ENCODE results near the gene PDE4C.

PDE4C gene

DNA sequence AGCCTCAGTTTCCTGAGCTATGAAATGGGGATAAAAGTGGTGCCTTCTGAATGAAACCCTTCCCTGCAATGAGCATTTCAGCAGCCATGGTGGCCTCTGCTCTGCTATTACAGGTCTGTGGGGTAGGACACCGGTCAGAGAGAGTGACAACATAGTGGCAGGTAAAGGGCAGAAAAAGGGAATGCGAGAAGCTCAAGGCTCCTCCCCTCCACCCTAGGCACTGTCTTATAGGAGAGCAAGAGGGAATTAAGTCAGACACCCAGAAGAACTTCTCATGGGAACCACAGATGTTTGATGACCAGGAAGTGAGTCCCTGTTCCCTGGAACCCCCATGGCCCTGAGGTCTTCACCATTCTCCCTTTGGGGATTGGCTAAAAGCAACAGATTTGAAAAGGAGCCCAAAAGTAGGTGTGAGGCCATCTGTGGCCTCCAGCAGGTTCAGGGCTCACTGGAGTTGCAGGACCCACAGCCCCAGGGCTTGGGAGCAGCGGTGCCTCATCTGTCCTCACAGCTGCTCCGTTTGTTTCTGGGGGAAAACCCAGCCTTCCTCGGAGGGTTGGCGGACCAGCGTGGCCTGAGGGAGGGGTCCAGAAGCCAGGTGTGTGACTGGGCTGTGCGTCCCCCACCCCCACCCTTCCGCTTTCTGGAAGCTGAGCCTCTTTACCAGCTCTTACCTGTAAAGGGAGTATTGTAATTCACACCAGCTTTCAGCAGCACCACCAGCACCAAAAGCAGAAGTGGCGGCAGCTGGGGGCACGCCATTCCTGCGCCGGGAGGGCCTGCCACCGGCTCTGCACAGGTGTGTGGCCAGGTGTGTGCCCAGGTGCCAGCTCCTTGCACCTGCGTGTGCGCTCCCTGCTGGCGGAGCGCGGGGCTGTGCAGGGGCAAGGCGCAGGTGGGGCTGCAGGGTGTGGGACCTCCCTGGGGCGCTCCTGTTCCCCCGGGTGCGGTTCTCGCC is 28.6 kb upstream of the PDE4C start:
- DNase-seq = peak; percentile 59

- peak; percentile 59 for DNase-seq
Measured at GRCh38 chr19:18253716-18254115, 27.5 kb upstream of the PDE4C start.

GRCh38 chr19:18253130-18253529 is 26.9 kb upstream of the PDE4C start:
- DNase-seq = no peak

GRCh38 chr19:18252370-18252717 is 26.1 kb upstream of the PDE4C start:
- DNase-seq = no peak

DNA sequence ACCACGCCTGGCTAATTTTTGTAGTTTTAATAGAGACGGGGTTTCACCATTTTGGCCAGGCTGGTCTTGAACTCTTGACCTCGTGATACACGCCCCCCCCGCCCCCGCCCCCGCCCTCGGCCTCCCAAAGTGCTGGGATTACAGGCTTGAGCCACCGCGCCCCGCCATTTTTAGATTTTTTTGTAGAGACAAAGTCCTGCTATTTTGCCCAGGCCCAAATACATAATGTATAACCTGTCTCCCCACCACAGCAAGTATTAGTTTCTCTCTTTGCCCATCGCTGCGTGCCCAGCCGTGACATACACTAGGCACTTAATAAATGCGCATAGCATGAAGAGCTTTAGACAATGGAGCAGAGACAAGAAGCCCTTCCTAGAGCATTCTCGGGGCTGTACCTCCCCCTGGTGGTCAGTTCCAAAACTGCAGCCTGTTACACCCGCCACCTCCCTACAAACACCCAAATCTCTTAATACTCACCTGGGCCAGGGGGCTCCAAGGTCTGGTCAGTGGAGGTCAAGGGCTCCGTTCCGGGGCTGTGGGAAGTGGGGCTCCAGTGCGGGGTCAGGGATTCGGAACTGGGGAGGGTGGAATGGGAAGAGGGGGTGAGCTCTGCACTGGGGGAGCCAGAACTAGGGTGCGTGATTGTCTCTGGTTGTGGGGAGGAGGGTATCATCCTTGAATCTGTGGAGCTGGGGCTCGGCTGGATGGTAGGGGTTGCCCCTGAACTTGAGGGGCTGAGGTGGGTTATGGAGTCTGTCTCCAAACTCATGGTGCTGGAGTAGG is 25.5 kb upstream of the PDE4C start:
- peak; percentile 78 for DNase-seq

GRCh38 chr19:18249834-18250233 is 23.6 kb upstream of the PDE4C start:
- DNase-seq = no peak

GRCh38 chr19:18245297-18245696 is 19.1 kb upstream of the PDE4C start:
- DNase-seq = no peak

GRCh38 chr19:18239303-18239702 is 13.1 kb upstream of the PDE4C start:
- DNase-seq = no peak

- DNase-seq = no peak
Measured at GRCh38 chr19:18234194-18234593, 8.0 kb upstream of the PDE4C start.

DNA sequence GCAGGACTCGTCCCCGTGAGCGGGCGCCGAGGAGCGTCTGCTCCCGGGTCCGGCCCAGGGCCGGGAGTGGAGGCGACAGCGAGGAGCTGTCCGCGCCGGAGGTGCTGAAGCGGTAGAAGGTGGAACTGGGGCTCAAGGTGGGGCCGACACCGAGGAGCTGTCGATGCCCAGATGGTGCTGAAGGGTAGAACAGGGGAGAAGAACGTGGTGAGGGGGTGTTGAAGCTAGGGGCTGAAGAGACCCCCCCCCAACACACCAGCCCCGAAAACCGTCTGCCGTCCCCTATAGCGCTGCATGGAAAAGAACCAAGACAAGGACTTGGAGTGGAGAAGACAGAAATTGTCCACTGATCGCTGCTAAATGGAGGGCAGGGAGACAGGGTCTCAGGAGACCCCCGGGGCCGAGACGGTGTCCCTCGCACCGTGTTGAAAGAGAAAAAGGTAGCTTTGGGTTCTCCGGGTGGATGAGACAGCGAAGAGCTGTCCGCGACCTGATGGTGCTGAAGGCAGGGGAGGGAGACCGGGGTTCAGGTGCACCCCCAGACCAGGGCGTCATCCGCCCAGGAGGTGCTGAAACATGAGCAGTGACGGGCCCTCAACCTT is 7.1 kb upstream of the PDE4C start:
- no peak for DNase-seq

GRCh38 chr19:18232540-18233223 is 6.4 kb upstream of the PDE4C start:
- no peak for DNase-seq

GRCh38 chr19:18231775-18232174 is 5.5 kb upstream of the PDE4C start:
- no peak for DNase-seq

DNA sequence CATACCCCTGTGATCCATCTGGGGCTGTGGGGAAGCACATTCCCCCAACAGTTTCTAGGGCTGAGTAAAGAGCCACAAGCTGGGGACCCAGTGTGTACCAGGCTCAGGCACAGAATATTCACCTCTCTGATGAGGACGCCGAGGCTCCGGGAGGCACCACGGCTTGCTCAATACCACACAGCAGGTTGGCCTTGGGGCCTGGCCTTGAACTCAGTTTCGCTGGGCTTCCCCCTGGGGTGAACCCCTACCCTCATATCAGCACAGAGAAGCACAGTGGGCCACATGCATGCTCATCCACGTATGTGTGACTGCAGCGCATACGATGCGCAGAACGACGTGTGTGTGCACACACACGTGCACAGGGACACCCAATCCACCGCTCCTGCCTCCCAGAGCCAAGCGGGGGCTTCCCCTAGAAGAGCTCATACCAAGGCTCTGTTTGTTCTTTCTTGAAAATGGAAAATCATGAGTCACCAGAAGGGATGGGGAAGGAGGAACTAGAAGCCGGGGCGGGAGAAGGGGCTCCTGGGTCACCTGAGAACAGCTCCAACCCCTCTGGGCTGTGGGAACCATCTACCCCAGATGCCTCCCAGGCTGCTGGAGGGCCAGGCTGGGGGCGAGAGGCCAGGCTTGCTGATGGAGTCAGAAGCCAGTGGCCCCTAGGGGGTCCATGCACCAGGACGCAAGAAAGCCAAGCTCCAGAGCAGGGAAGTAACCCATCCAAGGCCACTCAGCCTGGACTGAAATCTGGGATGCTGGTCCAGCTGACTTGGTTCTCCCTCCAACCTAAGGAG is 4.9 kb upstream of the PDE4C start:
- DNase-seq = no peak

- DNase-seq = no peak
Measured at GRCh38 chr19:18229915-18230314, 3.7 kb upstream of the PDE4C start.

DNA sequence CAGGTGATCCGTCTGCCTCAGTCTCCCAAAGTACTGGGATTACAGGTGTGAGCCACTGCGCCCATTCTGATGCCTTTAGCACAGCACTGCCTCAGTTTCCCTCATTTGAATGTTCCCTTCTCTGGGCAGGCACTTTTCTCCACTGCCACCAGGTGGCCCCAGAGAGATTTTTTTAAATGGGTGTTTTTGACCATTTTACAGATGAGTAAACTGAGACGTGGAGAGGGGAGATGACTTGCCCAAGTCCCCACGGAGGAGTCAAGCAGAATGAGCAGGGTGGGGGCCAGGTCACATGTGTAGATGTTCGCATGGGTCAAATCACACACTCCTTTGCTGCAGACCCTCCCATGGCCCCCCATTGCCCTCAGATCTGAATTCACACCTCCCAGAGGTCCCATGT is 3.2 kb upstream of the PDE4C start:
- no peak for DNase-seq

- no peak for DNase-seq
Measured at GRCh38 chr19:18227781-18228271, 1.6 kb upstream of the PDE4C start.

DNA sequence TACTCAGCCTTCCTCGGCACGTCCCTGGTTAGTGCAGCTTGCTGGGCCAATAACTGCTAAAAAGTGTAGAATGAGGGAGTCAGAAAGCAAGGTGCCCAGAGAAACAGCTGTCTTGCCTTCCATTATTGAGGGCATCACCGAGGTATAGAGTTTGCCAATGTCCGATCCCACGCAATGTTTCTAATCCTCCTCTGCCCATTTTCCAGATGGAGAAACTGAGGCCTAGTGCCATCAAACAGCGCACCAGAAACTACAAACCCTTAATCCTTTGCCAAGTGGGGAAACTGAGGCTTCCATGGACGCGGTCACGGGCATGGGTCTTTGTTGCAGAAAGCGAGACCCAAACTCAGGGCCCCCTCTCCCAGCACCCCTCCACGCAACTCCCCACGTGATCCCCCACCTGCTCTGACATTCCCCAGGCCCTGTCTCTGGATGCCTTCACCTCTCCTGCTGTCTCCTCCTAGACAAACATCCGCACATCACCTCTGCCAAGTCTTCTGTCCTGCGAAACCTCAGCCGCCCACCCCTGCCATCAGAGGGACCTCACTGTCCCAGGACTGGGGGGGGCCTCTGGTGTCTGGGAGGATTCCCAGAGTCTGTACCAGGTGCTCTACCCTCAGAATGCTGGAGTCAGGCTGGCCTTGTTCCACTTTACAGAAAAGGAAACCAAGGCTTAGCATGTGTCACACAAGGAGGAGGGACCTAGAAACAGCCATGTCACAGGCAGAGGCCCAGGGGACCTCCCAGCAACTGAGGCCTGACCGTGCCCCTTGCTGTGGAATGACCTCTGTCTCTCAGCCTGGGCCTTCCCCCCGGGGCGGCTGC is 930 bp upstream of the PDE4C start:
- no peak for DNase-seq

- DNase-seq = no peak
Measured at GRCh38 chr19:18225355-18225701, 910 bp downstream of the PDE4C start.

DNA sequence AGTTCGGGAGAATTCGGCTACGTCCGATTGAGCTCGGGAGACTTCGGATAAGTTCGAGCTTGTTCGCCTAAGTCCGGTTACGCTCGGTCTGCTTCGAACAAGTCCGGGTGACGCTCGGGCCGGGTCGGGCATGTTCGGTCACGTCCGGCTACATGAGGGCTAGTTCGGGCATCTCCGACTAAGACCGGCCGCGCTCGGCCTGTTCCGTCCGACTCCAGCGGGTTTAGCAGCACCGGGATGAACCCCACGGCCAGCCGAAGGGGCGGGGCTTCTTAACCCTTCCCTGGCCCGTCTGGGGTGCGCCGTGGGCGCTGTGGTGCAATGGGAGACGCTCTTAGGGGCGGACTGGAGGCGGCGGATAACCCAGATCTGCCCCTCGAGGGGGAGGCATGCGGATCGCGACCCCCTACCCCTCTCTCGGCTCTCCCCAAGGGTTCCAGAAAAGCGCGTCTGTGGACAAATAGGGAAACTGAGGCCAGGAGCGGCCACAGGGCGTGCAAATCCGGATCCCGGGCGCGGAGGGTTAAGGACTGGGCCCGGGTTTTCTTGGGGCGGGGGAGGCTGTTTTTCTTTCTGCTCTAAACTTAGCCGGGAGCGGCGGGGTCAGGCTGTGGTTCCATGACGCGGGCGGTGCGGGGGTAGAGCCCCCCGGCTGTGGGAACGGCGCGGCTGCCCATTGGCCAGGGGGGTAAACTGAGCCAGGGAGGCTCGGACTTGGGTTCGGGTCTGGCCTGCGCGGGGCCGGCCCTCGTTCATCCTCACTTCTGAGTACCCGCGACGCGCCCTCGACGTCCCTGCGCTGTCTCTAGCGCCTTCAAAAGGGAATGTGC is 1.5 kb downstream of the PDE4C start:
- peak; percentile 92 for DNase-seq

GRCh38 chr19:18223860-18224524 is 2.2 kb downstream of the PDE4C start:
- DNase-seq = no peak
